ENCODE measurements around the gene TOGARAM2.

TOGARAM2 gene

GRCh38 chr2:29021886-29022285, 40.8 kb downstream of the TOGARAM2 start:
- no peak for DNase-seq (ENCODE audit: low read depth in 3 of 3)

- DNase-seq (ENCODE audit: low read depth in 3 of 3) = no peak
Observed at GRCh38 chr2:29022679-29023078, 41.6 kb downstream of the TOGARAM2 start.

GRCh38 chr2:29023188-29023587, 42.1 kb downstream of the TOGARAM2 start:
- DNase-seq (ENCODE audit: low read depth in 3 of 3) = no peak

- DNase-seq (ENCODE audit: low read depth in 3 of 3) = no peak
Observed at GRCh38 chr2:29024882-29025430, 43.9 kb downstream of the TOGARAM2 start.

- DNase-seq (ENCODE audit: low read depth in 3 of 3) = no peak
Observed at GRCh38 chr2:29025711-29026110, 44.6 kb downstream of the TOGARAM2 start.

- DNase-seq (ENCODE audit: low read depth in 3 of 3) = no peak
Observed at GRCh38 chr2:29031046-29031445, 49.9 kb downstream of the TOGARAM2 start.

GRCh38 chr2:29032189-29032588, 51.1 kb downstream of the TOGARAM2 start:
- DNase-seq (ENCODE audit: low read depth in 3 of 3) = no peak

GRCh38 chr2:29033172-29033571, 52.1 kb downstream of the TOGARAM2 start:
- DNase-seq (ENCODE audit: low read depth in 3 of 3) = no peak

- DNase-seq (ENCODE audit: low read depth in 3 of 3) = no peak
Observed at GRCh38 chr2:29033656-29034055, 52.6 kb downstream of the TOGARAM2 start.

- no peak for DNase-seq (ENCODE audit: low read depth in 3 of 3)
Observed at GRCh38 chr2:29035016-29035745, 54.1 kb downstream of the TOGARAM2 start.

GRCh38 chr2:29039718-29040480, 58.8 kb downstream of the TOGARAM2 start:
- no peak for DNase-seq (ENCODE audit: low read depth in 3 of 3)

GRCh38 chr2:29040552-29040951, 59.5 kb downstream of the TOGARAM2 start:
- DNase-seq (ENCODE audit: low read depth in 3 of 3) = no peak

GRCh38 chr2:29041161-29041660, 60.1 kb downstream of the TOGARAM2 start:
- DNase-seq (ENCODE audit: low read depth in 3 of 3) = no peak

GRCh38 chr2:29042561-29043075, 61.5 kb downstream of the TOGARAM2 start:
- no peak for DNase-seq (ENCODE audit: low read depth in 3 of 3)

- DNase-seq (ENCODE audit: low read depth in 3 of 3) = no peak
Observed at GRCh38 chr2:29044459-29044858, 63.4 kb downstream of the TOGARAM2 start.

- no peak for DNase-seq (ENCODE audit: low read depth in 3 of 3)
Observed at GRCh38 chr2:29046321-29046720, 65.2 kb downstream of the TOGARAM2 start.

- no peak for DNase-seq (ENCODE audit: low read depth in 3 of 3)
Observed at GRCh38 chr2:29047083-29047845, 66.2 kb downstream of the TOGARAM2 start.

- no peak for DNase-seq (ENCODE audit: low read depth in 3 of 3)
Observed at GRCh38 chr2:29050591-29050990, 69.5 kb downstream of the TOGARAM2 start.

GRCh38 chr2:29051730-29052129, 70.6 kb downstream of the TOGARAM2 start:
- no peak for DNase-seq (ENCODE audit: low read depth in 3 of 3)

GRCh38 chr2:29052807-29053206, 71.7 kb downstream of the TOGARAM2 start:
- DNase-seq (ENCODE audit: low read depth in 3 of 3) = no peak

GRCh38 chr2:29053223-29053622, 72.1 kb downstream of the TOGARAM2 start:
- DNase-seq (ENCODE audit: low read depth in 3 of 3) = no peak
